Measurements from ENCODE around the gene MPEG1. TPM values are rescaled to one million over a fixed set of nuclear protein-coding genes. Genes with fewer than 3 reads are reported as not detected.

MPEG1 gene
- total and polyA plus RNA-seq, 2 of the 13 experiments (the other 11 are each of a cell fraction or from before 2014, with no cell fraction given), result not detected

DNA sequence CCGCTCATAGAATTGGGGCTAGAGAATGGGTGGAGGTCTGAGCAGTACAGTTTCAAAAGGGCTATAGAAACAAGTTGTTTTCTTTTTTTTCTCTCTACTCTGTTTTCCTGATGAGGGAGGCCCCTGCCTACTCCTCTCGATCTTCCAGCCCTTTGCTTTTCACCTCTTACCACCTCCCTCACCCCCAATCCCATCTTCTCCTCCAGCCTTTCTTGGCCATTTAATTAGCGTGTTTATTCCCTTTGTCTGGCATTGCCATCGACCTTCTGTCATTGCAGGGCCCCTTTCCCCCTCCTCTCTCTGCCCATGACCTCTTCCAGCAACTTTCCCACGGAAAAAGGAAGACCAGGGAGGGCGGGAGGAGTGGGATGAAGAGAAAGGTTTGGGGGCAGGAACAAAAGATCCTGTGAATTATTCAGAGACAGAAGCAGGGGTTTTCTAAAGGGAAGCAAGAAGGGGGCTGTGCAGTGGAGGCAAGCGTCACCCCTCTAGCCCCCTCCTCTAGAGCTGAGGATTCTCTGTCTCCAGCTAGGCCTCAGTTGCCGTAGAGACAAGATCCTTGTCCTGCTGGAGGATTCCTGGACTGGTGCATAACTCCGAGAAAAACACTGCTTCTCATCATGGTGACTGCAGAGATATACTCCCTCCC is 27.9 kb downstream of the MPEG1 start:
- no peaks in the 10 kb centered on the region for H3K9me3 ChIP-seq (ENCODE audit: low read length)
- ATAC-seq, result no peak
- no peak overlapping the region for H3K27ac ChIP-seq (ENCODE audit: extremely low read length, insufficient read depth, low read length)
- no peak overlapping the region for H3K9ac ChIP-seq (ENCODE audit: insufficient read depth, low read depth, low read length)
- peaks cover 12% of the 10 kb centered on the region; the same call in 1 of the 2 replicates for H3K4me1 ChIP-seq (ENCODE audit: insufficient read depth, low read length)
- no peaks in the 10 kb centered on the region for H3K27me3 ChIP-seq (ENCODE audit: control insufficient read depth in 1 of 2, insufficient read depth in 2 of 2, low read length in 2 of 2)
- CTCF ChIA-PET (ENCODE audit: low intra/inter-chr PET ratio, low total read pairs), result interaction anchor here (4.1 kb wide), 1 partner anchor 13 kb away, joined by 45 read pairs; the partner anchor contains the start of gene DTX4
- POLR2A ChIA-PET, result interaction anchor here (3.4 kb wide), 1 partner anchor 12 kb away, joined by 46 read pairs; the partner anchor contains the start of gene DTX4
- no TSS peak for BruUV-seq (replicated peaks)
- no peaks in the 10 kb centered on the region for H3K79me2 ChIP-seq (ENCODE audit: insufficient read depth, low read length)
- no peak overlapping the region for H2AFZ ChIP-seq (ENCODE audit: low read length)
- H3K36me3 ChIP-seq (replicated peaks in 1 of 2; ENCODE audit: control insufficient read depth in 1 of 2, insufficient read depth in 2 of 2, low read length in 2 of 2), result peaks cover 0 to 2% of the 10 kb centered on the region in 2 experiments; a peak in 2 of 5 replicates
- H4K20me1 ChIP-seq (ENCODE audit: insufficient read depth, low read length), result no peaks in the 10 kb centered on the region
- in situ Hi-C loops (cut with HindIII; ENCODE audit: extremely low pct_ligation_motif_present, low pct_unique_long_range_greater_than_20kb), result loop anchor here (25.0 kb wide), 1 partner anchor 502 kb away; no protein-coding TSS in a partner anchor
- FAIRE-seq, result no peak
- no peak overlapping the region for H3K4me2 ChIP-seq (ENCODE audit: low read depth, low read length)
- 82% methylated on average over 9 of the region's 9 CpGs for WGBS (ENCODE audit: low lambda C conversion rate)
- DNase-seq (ENCODE audit: low spot score), result no peak
- H3K4me3 ChIP-seq (replicated peaks in 1 of 3; ENCODE audit: insufficient read depth in 1 of 3, low read depth in 2 of 3, low read length in 3 of 3), result no peak overlapping the region
- intact Hi-C loops (cut with micrococcal nuclease; ENCODE audit: unreplicated experiment), result no loop called here
- TF ChIP-seq HMG20B (CRISPR knock-in tag; conservative IDR thresholded peaks at IDR 0.05) (no peak), ZNF430 (CRISPR knock-in tag; IDR thresholded peaks at IDR 0.05) (no peak), NFE2 (CRISPR knock-in tag; IDR thresholded peaks at IDR 0.05) (no peak), CAMTA2 (CRISPR knock-in tag; IDR thresholded peaks at IDR 0.05; ENCODE audit: borderline replicate concordance) (no peak), HOXD1 (CRISPR knock-in tag; IDR thresholded peaks at IDR 0.05) (no peak), HNF1B (CRISPR knock-in tag; IDR thresholded peaks at IDR 0.05) (no peak), PBX2 (CRISPR knock-in tag; IDR thresholded peaks at IDR 0.05) (no peak), RBM39 (IDR thresholded peaks at IDR 0.05; ENCODE audit: low read depth, low read length, poor library complexity, severe bottlenecking) (no peak), ZZZ3 (CRISPR knock-in tag; IDR thresholded peaks at IDR 0.05; ENCODE audit: borderline replicate concordance) (no peak), MAFG (CRISPR knock-in tag; IDR thresholded peaks at IDR 0.05) (no peak), TGIF2 (CRISPR knock-in tag; IDR thresholded peaks at IDR 0.05) (no peak), ZNF563 (CRISPR knock-in tag; IDR thresholded peaks at IDR 0.05) (no peak)
- TF ChIP-seq, protein P1, sequence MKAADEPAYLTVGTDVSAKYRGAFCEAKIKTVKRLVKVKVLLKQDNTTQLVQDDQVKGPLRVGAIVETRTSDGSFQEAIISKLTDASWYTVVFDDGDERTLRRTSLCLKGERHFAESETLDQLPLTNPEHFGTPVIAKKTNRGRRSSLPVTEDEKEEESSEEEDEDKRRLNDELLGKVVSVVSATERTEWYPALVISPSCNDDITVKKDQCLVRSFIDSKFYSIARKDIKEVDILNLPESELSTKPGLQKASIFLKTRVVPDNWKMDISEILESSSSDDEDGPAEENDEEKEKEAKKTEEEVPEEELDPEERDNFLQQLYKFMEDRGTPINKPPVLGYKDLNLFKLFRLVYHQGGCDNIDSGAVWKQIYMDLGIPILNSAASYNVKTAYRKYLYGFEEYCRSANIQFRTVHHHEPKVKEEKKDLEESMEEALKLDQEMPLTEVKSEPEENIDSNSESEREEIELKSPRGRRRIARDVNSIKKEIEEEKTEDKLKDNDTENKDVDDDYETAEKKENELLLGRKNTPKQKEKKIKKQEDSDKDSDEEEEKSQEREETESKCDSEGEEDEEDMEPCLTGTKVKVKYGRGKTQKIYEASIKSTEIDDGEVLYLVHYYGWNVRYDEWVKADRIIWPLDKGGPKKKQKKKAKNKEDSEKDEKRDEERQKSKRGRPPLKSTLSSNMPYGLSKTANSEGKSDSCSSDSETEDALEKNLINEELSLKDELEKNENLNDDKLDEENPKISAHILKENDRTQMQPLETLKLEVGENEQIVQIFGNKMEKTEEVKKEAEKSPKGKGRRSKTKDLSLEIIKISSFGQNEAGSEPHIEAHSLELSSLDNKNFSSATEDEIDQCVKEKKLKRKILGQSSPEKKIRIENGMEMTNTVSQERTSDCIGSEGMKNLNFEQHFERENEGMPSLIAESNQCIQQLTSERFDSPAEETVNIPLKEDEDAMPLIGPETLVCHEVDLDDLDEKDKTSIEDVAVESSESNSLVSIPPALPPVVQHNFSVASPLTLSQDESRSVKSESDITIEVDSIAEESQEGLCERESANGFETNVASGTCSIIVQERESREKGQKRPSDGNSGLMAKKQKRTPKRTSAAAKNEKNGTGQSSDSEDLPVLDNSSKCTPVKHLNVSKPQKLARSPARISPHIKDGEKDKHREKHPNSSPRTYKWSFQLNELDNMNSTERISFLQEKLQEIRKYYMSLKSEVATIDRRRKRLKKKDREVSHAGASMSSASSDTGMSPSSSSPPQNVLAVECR (CRISPR knock-in tag; IDR thresholded peaks at IDR 0.05; ENCODE audit: borderline replicate concordance), result no peak
- TF ChIP-seq, protein P2, sequence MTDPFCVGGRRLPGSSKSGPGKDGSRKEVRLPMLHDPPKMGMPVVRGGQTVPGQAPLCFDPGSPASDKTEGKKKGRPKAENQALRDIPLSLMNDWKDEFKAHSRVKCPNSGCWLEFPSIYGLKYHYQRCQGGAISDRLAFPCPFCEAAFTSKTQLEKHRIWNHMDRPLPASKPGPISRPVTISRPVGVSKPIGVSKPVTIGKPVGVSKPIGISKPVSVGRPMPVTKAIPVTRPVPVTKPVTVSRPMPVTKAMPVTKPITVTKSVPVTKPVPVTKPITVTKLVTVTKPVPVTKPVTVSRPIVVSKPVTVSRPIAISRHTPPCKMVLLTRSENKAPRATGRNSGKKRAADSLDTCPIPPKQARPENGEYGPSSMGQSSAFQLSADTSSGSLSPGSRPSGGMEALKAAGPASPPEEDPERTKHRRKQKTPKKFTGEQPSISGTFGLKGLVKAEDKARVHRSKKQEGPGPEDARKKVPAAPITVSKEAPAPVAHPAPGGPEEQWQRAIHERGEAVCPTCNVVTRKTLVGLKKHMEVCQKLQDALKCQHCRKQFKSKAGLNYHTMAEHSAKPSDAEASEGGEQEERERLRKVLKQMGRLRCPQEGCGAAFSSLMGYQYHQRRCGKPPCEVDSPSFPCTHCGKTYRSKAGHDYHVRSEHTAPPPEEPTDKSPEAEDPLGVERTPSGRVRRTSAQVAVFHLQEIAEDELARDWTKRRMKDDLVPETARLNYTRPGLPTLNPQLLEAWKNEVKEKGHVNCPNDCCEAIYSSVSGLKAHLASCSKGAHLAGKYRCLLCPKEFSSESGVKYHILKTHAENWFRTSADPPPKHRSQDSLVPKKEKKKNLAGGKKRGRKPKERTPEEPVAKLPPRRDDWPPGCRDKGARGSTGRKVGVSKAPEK (CRISPR knock-in tag; IDR thresholded peaks at IDR 0.05; ENCODE audit: borderline replicate concordance), result no peak

Measured in HepG2 (cell line).